Uterus (tissue), 4 donors: ENCODE results near the gene CCDC78. TPM values are rescaled to one million over a fixed set of nuclear protein-coding genes. Genes with fewer than 3 reads are reported as not detected.
"Not testable (repeated sequence)": the region's sequence is repeated elsewhere in the genome, so short reads cannot be mapped to it uniquely, and the experiment has no call there.

Experiments used
- DNase-seq, 2 donors: peaks; one replicate each; pipeline ENCODE4 v3.0.0-alpha.2; 2019 to 2020
- H3K27ac ChIP-seq, 2 donors: fragments of 200-600 bp; sonication (generic); 1 replicate in 1 of 2; 2 replicates in 1 of 2; pipeline ENCODE4 v1.5.1; 2016 to 2018
- H3K27me3 ChIP-seq, 2 donors: fragments of 200-600 bp; sonication (generic); one replicate each; pipeline ENCODE4 v1.5.1; 2018 to 2019; ENCODE audit warnings: control low read depth in 1 of 2
- H3K36me3 ChIP-seq, 2 donors: fragments of 200-600 bp; sonication (generic); one replicate each; pipeline ENCODE4 v1.5.1; 2019; ENCODE audit warnings: control low read depth in 1 of 2
- H3K4me1 ChIP-seq, 2 donors: fragments of 200-600 bp; sonication (generic); one replicate each; pipeline ENCODE4 v1.5.1; 2018 to 2019; ENCODE audit warnings: control low read depth in 1 of 2
- H3K4me3 ChIP-seq, 2 donors: fragments of 200-600 bp; sonication (generic); 1 replicate in 1 of 2; 2 replicates in 1 of 2; pipeline ENCODE4 v1.5.1; 2018 to 2019; ENCODE audit warnings: mild to moderate bottlenecking in 1 of 2
- H3K9me3 ChIP-seq, 2 donors: fragments of 200-600 bp; sonication (generic); one replicate each; pipeline ENCODE4 v1.5.1; 2019; ENCODE audit warnings: control low read depth in 1 of 2
- CTCF ChIP-seq, 4 experiments: fragments of 200-600 bp in 2 of 4; fragments of 450-650 bp in 2 of 4; sonication (generic) in 2 of 4; IDR thresholded peaks; one replicate each; pipeline ENCODE4 v1.5.1; 2016 to 2019; ENCODE audit warnings: antibody characterized with exemption in 4 of 4, mild to moderate bottlenecking in 2 of 4, moderate library complexity in 1 of 4
- POLR2A ChIP-seq, 2 donors: fragments of 450-650 bp; IDR thresholded peaks; one replicate each; pipeline ENCODE4 v1.6.1; 2016; ENCODE audit warnings: antibody characterized with exemption in 2 of 2, mild to moderate bottlenecking in 1 of 2, moderate library complexity in 1 of 2
- intact Hi-C: fragments of 100-400 bp; cut with DNase I; formaldehyde crosslinking; loops from one replicate; pipeline ENCODE4 v1.15.1; 2023; ENCODE audit warnings: low total_unique reads
- total RNA-seq, 4 donors: library from RNA; depleted of rRNA in 3 of 4; stranded (reverse); fragments of >200 nt in 3 of 4; gene quantifications; one replicate each; pipeline versions ENCODE4 v1.1.0 to v1.2.4, GENCODE V29; 2014 to 2023
- donor health status: DM: yes; HTN: yes; CAD: no.

Gene CCDC78
- total RNA-seq, 4 donors from 2014 or later: 1.3 to 5.3 (median 2.3) TPM; not detected in 1

GRCh38 chr16:760065-760464 is 33.8 kb upstream of the CCDC78 start:
- Histone ChIP-seq H3K27ac (peak overlapping the region in 1 of 2 donors; percentile 53), H3K4me1 (peaks cover 0 to 6% of the 10 kb centered on the region in 2 donors), H3K27me3 (no peaks in the 10 kb centered on the region), H3K36me3 (no peaks in the 10 kb centered on the region), H3K4me3 (no peak overlapping the region), H3K9me3 (no peaks in the 10 kb centered on the region)
- DNase-seq: no peak
- no peak for TF ChIP-seq CTCF (IDR thresholded peaks at IDR 0.05)
- TF ChIP-seq POLR2A (IDR thresholded peaks at IDR 0.05): no peak
- intact Hi-C loops: no loop called here

GRCh38 chr16:759110-759910 is 33.1 kb upstream of the CCDC78 start:
- no peaks in the 10 kb centered on the region for H3K27me3 ChIP-seq
- TF ChIP-seq POLR2A (IDR thresholded peaks at IDR 0.05) (no peak), CTCF (IDR thresholded peaks at IDR 0.05) (no peak)
- peaks cover 0 to 6% of the 10 kb centered on the region in 2 donors for H3K4me1 ChIP-seq
- DNase-seq: no peak
- intact Hi-C loops: no loop called here
- H3K36me3 ChIP-seq: no peaks in the 10 kb centered on the region
- no peaks in the 10 kb centered on the region for H3K9me3 ChIP-seq
- H3K27ac ChIP-seq: peak overlapping the region in 1 of 2 donors; percentile 53
- no peak overlapping the region for H3K4me3 ChIP-seq

GRCh38 chr16:756428-756827 is 30.2 kb upstream of the CCDC78 start:
- TF ChIP-seq POLR2A (IDR thresholded peaks at IDR 0.05): no peak
- no peaks in the 10 kb centered on the region for H3K27me3 ChIP-seq
- no peak overlapping the region for H3K27ac ChIP-seq
- intact Hi-C loops: no loop called here
- H3K4me3 ChIP-seq: no peak overlapping the region
- H3K9me3 ChIP-seq: no peaks in the 10 kb centered on the region
- no peak for DNase-seq
- peaks cover 0 to 6% of the 10 kb centered on the region in 2 donors for H3K4me1 ChIP-seq
- no peaks in the 10 kb centered on the region for H3K36me3 ChIP-seq

GRCh38 chr16:754656-755055 is 28.4 kb upstream of the CCDC78 start:
- no peaks in the 10 kb centered on the region for H3K4me1 ChIP-seq
- no peak for TF ChIP-seq CTCF (IDR thresholded peaks at IDR 0.05)
- TF ChIP-seq POLR2A (IDR thresholded peaks at IDR 0.05): no peak

GRCh38 chr16:754121-754607 is 27.9 kb upstream of the CCDC78 start:
- H3K4me1 ChIP-seq, H3K27me3 ChIP-seq, H3K4me3 ChIP-seq, DNase-seq, H3K9me3 ChIP-seq, H3K36me3 ChIP-seq, H3K27ac ChIP-seq, intact Hi-C loops: not testable (repeated sequence)

More at GRCh38 chr16:754656-755055, 28.4 kb upstream of the CCDC78 start:
- intact Hi-C loops: no loop called here
- H3K4me3 ChIP-seq: no peak overlapping the region
- DNase-seq: no peak
- H3K9me3 ChIP-seq: no peaks in the 10 kb centered on the region
- H3K27ac ChIP-seq: no peak overlapping the region
- no peaks in the 10 kb centered on the region for H3K36me3 ChIP-seq
- no peaks in the 10 kb centered on the region for H3K27me3 ChIP-seq

GRCh38 chr16:752007-752312 is 25.7 kb upstream of the CCDC78 start:
- no peak for TF ChIP-seq CTCF (IDR thresholded peaks at IDR 0.05)
- TF ChIP-seq POLR2A (IDR thresholded peaks at IDR 0.05): no peak
- Histone ChIP-seq H3K4me3 (no peak overlapping the region), H3K36me3 (no peaks in the 10 kb centered on the region), H3K27me3 (no peaks in the 10 kb centered on the region), H3K27ac (no peak overlapping the region), H3K9me3 (no peaks in the 10 kb centered on the region), H3K4me1 (no peaks in the 10 kb centered on the region)
- intact Hi-C loops: no loop called here
- no peak for DNase-seq
